ENCODE results near the gene ZNF765. TPM values are rescaled to one million over a fixed set of nuclear protein-coding genes. Genes with fewer than 3 reads are reported as not detected.
"Not testable (repeated sequence)": the region's sequence is repeated elsewhere in the genome, so short reads cannot be mapped to it uniquely, and the experiment has no call there.

Gene ZNF765
- polyA plus RNA-seq, 3 donors, result 1.5 to 5.0 (median 3.4) TPM

DNA sequence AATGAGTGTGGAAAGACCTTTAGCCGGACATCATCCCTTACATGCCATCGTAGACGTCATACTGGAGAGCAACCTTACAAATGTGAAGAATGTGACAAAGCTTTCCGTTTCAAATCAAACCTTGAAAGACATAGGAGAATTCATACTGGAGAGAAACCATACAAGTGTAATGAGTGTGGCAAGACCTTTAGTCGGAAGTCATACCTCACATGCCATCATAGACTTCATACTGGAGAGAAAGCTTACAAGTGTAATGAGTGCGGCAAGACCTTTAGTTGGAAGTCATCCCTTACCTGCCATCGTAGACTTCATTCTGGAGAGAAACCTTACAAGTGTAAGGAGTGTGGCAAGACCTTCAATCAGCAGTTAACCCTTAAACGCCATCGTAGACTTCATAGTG, 60.9 kb downstream of the ZNF765 start:
- no peaks in the 10 kb centered on the region for H3K4me1 Mint-ChIP-seq
- Histone ChIP-seq H3K27me3 (ENCODE audit: control insufficient read depth in 2 of 2, insufficient read depth in 2 of 2, low read length in 2 of 2) (no peaks in the 10 kb centered on the region), H4K20me1 (ENCODE audit: insufficient read depth, low read length) (no peaks in the 10 kb centered on the region), H3K79me2 (ENCODE audit: insufficient read depth, low read length) (no peaks in the 10 kb centered on the region), H3K4me3 (replicated peaks in 1 of 3; ENCODE audit: low read depth in 2 of 3, low read length in 3 of 3) (no peak overlapping the region), H3K4me1 (ENCODE audit: control insufficient read depth in 1 of 2, insufficient read depth in 2 of 2, low read length in 2 of 2) (no peaks in the 10 kb centered on the region), H3K9me3 (replicated peaks in 1 of 2; ENCODE audit: control insufficient read depth in 1 of 2, insufficient read depth in 1 of 2, low read length in 2 of 2) (peaks cover 73 to 99% of the 10 kb centered on the region in 2 donors), H3K27ac (ENCODE audit: low read depth in 1 of 2, low read length in 2 of 2) (no peak overlapping the region), H3K36me3 (replicated peaks in 1 of 2; ENCODE audit: control insufficient read depth in 1 of 2, insufficient read depth in 2 of 2, low read length in 2 of 2) (peaks cover 40 to 58% of the 10 kb centered on the region in 2 donors), H3K4me2 (replicated peaks; ENCODE audit: extremely low read depth, low read length, poor library complexity, severe bottlenecking) (no peak overlapping the region), H2AFZ (ENCODE audit: insufficient read depth, low read depth, low read length, poor library complexity, severe bottlenecking) (no peak overlapping the region), H3K9ac (ENCODE audit: insufficient read depth, low read length, poor library complexity, severe bottlenecking) (no peak overlapping the region)
- H3K27me3 Mint-ChIP-seq (ENCODE audit: low read depth in 3 of 3), result peaks cover 0 to 5% (median 0%) of the 10 kb centered on the region in 3 donors
- H3K9me3 Mint-ChIP-seq, result peaks cover 63 to 97% (median 95%) of the 10 kb centered on the region in 7 donors
- H3K4me3 Mint-ChIP-seq, result no peak overlapping the region
- no peak overlapping the region for H3K27ac Mint-ChIP-seq
- DNase-seq, result no peak
- no CpG with 5 or more reads among the region's 9 CpGs for WGBS (ENCODE audit: insufficient coverage)
- TF ChIP-seq, protein P1, sequence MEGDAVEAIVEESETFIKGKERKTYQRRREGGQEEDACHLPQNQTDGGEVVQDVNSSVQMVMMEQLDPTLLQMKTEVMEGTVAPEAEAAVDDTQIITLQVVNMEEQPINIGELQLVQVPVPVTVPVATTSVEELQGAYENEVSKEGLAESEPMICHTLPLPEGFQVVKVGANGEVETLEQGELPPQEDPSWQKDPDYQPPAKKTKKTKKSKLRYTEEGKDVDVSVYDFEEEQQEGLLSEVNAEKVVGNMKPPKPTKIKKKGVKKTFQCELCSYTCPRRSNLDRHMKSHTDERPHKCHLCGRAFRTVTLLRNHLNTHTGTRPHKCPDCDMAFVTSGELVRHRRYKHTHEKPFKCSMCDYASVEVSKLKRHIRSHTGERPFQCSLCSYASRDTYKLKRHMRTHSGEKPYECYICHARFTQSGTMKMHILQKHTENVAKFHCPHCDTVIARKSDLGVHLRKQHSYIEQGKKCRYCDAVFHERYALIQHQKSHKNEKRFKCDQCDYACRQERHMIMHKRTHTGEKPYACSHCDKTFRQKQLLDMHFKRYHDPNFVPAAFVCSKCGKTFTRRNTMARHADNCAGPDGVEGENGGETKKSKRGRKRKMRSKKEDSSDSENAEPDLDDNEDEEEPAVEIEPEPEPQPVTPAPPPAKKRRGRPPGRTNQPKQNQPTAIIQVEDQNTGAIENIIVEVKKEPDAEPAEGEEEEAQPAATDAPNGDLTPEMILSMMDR (IDR thresholded peaks at IDR 0.05), result no peak
- H3K36me3 Mint-ChIP-seq, result peaks cover 38 to 43% of the 10 kb centered on the region in 2 donors
- intact Hi-C loops (cut with micrococcal nuclease), result no loop called here

DNA sequence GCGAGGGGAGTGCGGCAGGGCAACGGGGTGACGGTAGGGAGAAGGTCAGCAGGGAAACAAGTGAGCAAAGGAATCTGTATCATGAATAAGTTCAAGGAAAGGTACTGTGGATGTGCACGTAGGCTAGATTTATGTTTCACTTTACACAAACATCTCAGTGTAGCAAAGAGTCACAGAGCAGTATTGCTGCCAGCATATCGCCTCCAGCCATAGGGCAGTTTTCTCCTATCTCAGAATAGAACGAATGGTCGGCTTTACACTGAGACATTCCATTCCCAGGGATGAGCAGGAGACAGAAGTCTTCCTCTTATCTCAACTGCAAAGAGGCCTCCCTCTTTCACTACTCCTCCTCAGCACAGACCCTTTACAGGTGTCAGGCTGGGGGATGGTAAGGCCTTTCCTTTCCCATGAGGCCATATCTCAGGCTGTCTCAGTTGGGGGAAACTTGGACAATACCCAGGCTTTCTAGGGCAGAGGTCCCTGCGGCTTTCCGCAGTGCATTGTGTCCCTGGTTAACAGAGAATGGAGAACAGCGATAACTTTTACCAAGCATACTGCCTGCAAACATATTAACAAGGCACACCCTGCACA, 65.3 kb downstream of the ZNF765 start:
- H3K9me3 ChIP-seq (replicated peaks in 1 of 2; ENCODE audit: control insufficient read depth in 1 of 2, insufficient read depth in 1 of 2, low read length in 2 of 2), result peaks cover 77 to 100% of the 10 kb centered on the region in 2 donors
- not testable (repeated sequence) for H3K27ac ChIP-seq (ENCODE audit: low read depth in 1 of 2, low read length in 2 of 2)
- 70% methylated on average over 4 of the region's 11 CpGs for WGBS (ENCODE audit: insufficient coverage)

More for the DNA sequence above, 65.3 kb downstream of the ZNF765 start:
- H3K4me1 ChIP-seq (ENCODE audit: control insufficient read depth in 1 of 2, insufficient read depth in 2 of 2, low read length in 2 of 2); H3K27me3 ChIP-seq (ENCODE audit: control insufficient read depth in 2 of 2, insufficient read depth in 2 of 2, low read length in 2 of 2); H3K36me3 Mint-ChIP-seq; DNase-seq; H3K27ac Mint-ChIP-seq; H3K4me3 Mint-ChIP-seq; H3K79me2 ChIP-seq (ENCODE audit: insufficient read depth, low read length); H3K4me2 ChIP-seq (replicated peaks; ENCODE audit: extremely low read depth, low read length, poor library complexity, severe bottlenecking); H4K20me1 ChIP-seq (ENCODE audit: insufficient read depth, low read length); H2AFZ ChIP-seq (ENCODE audit: insufficient read depth, low read depth, low read length, poor library complexity, severe bottlenecking); H3K4me1 Mint-ChIP-seq; H3K4me3 ChIP-seq (replicated peaks in 1 of 3; ENCODE audit: low read depth in 2 of 3, low read length in 3 of 3); H3K9ac ChIP-seq (ENCODE audit: insufficient read depth, low read length, poor library complexity, severe bottlenecking): not testable (repeated sequence)
- Mint-ChIP-seq H3K9me3 (peaks cover 61 to 97% (median 93%) of the 10 kb centered on the region in 7 donors), H3K27me3 (ENCODE audit: low read depth in 3 of 3) (peaks cover 5 to 21% (median 19%) of the 10 kb centered on the region in 3 donors)
- H3K36me3 ChIP-seq (replicated peaks in 1 of 2; ENCODE audit: control insufficient read depth in 1 of 2, insufficient read depth in 2 of 2, low read length in 2 of 2), result peaks cover 2 to 14% of the 10 kb centered on the region in 2 donors
- intact Hi-C loops (cut with micrococcal nuclease), result loop anchor here (10.0 kb wide), 1 partner anchor 1165 kb away; the partner anchor contains the start of gene ZNF480 (in 2 of the 2)

Measured in CD14-positive monocyte (primary cell).